HG03460 (cell line): Measurements from ENCODE around the gene ATP2C2.

Experiments used
- ATAC-seq: cut with Tn5 transposase; IDR thresholded peaks from one replicate; pipeline ENCODE4 v1.9.1; 2021; ENCODE audit not compliant: unreplicated experiment

Gene ATP2C2

GRCh38 chr16:84362471-84362941, 5.8 kb upstream of the ATP2C2 start:
- ATAC-seq = no peak

- no peak for ATAC-seq
Observed at GRCh38 chr16:84366208-84366607, 2.1 kb upstream of the ATP2C2 start.

- ATAC-seq = no peak
Observed at GRCh38 chr16:84367297-84367680, 1.0 kb upstream of the ATP2C2 start.

- no peak for ATAC-seq
Observed at GRCh38 chr16:84367750-84368307, 509 bp upstream of the ATP2C2 start.

GRCh38 chr16:84369105-84369504, 767 bp downstream of the ATP2C2 start:
- no peak for ATAC-seq

- ATAC-seq = no peak
Observed at GRCh38 chr16:84369938-84370627, 1.7 kb downstream of the ATP2C2 start.

- no peak for ATAC-seq
Observed at GRCh38 chr16:84370723-84371552, 2.6 kb downstream of the ATP2C2 start.

GRCh38 chr16:84371553-84371865, 3.2 kb downstream of the ATP2C2 start:
- no peak for ATAC-seq

- no peak for ATAC-seq
Observed at GRCh38 chr16:84373907-84374489, 5.7 kb downstream of the ATP2C2 start.

- ATAC-seq = no peak
Observed at GRCh38 chr16:84378099-84378498, 9.8 kb downstream of the ATP2C2 start.

- no peak for ATAC-seq
Observed at GRCh38 chr16:84378567-84378966, 10.2 kb downstream of the ATP2C2 start.

GRCh38 chr16:84379008-84379708, 10.8 kb downstream of the ATP2C2 start:
- ATAC-seq = no peak

GRCh38 chr16:84379709-84380362, 11.5 kb downstream of the ATP2C2 start:
- ATAC-seq = no peak

- no peak for ATAC-seq
Observed at GRCh38 chr16:84380405-84380804, 12.1 kb downstream of the ATP2C2 start.

- ATAC-seq = no peak
Observed at GRCh38 chr16:84382396-84382795, 14.1 kb downstream of the ATP2C2 start.

- ATAC-seq = no peak
Observed at GRCh38 chr16:84383106-84383505, 14.8 kb downstream of the ATP2C2 start.

GRCh38 chr16:84386047-84386446, 17.7 kb downstream of the ATP2C2 start:
- no peak for ATAC-seq

- ATAC-seq = no peak
Observed at GRCh38 chr16:84387021-84387420, 18.7 kb downstream of the ATP2C2 start.

- ATAC-seq = no peak
Observed at GRCh38 chr16:84390131-84390785, 21.9 kb downstream of the ATP2C2 start.
